SH-SY5Y (cell line): ENCODE data around the gene TUBGCP3.

Experiments used
- GATA2 ChIP-seq: IDR thresholded peaks from 2 replicates; pipeline ENCODE4 v1.6.1; 2011; ENCODE audit warnings: mild to moderate bottlenecking, low read depth, low read length
- GATA3 ChIP-seq: IDR thresholded peaks from 2 replicates; pipeline ENCODE4 v1.6.1; 2011; ENCODE audit warnings: low read depth, mild to moderate bottlenecking, low read length, moderate library complexity

- TF ChIP-seq GATA2 (no peak), GATA3 (no peak)
These were observed 119.9 kb downstream of the TUBGCP3 start for GRCh38 chr13:112468069-112468468.
